Keratinocyte (primary cell): ENCODE measurements around the gene FAM186B.

ENCODE experiments used
- EZH2 ChIP-seq: IDR thresholded peaks from one replicate; pipeline ENCODE4 v1.6.1; 2012; ENCODE audit warnings: inconsistent platforms, mild to moderate bottlenecking, low read length, moderate library complexity
- TF ChIP-seq, protein P1 (sequence below), 3 experiments: IDR thresholded peaks in 1 of 3; conservative IDR thresholded peaks in 1 of 3; optimal IDR thresholded peaks in 1 of 3; 2 replicates in 2 of 3; 3 replicates in 1 of 3; pipeline versions ENCODE3 to v1.5.1; 2011; ENCODE audit warnings: low read length in 3 of 3, mild to moderate bottlenecking in 3 of 3, moderate library complexity in 2 of 3, control low read depth in 1 of 3, inconsistent platforms in 1 of 3; ENCODE audit not compliant: insufficient read depth in 2 of 3; ENCODE audit errors: extremely low read depth in 1 of 3

DNA sequence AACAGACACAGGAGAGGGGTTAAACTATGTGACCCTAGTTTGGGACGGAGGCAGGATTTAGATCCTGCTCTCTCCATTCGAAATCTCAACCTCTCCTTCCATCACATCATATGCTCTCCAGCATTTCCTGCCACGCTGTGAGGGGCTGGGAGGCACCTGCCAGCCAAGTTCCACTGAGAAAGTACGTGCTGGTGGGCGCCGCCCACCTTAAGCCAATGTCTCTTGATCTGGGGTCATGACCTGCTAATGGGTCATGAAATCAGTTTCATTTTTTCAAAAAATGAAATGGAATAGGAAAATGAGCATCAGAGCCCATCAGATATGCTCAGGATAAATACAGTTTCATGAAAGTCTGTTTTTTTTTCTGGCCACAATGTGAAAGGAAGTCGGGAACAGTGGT lies 44.7 kb downstream of the FAM186B start:
- TF ChIP-seq, protein P1, sequence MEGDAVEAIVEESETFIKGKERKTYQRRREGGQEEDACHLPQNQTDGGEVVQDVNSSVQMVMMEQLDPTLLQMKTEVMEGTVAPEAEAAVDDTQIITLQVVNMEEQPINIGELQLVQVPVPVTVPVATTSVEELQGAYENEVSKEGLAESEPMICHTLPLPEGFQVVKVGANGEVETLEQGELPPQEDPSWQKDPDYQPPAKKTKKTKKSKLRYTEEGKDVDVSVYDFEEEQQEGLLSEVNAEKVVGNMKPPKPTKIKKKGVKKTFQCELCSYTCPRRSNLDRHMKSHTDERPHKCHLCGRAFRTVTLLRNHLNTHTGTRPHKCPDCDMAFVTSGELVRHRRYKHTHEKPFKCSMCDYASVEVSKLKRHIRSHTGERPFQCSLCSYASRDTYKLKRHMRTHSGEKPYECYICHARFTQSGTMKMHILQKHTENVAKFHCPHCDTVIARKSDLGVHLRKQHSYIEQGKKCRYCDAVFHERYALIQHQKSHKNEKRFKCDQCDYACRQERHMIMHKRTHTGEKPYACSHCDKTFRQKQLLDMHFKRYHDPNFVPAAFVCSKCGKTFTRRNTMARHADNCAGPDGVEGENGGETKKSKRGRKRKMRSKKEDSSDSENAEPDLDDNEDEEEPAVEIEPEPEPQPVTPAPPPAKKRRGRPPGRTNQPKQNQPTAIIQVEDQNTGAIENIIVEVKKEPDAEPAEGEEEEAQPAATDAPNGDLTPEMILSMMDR (optimal IDR thresholded peaks at IDR 0.05 in 1 of 3, IDR thresholded peaks at IDR 0.05 in 1 of 3, conservative IDR thresholded peaks at IDR 0.05 in 1 of 3; ENCODE audit: extremely low read depth in 1 of 3, insufficient read depth in 2 of 3, low read length in 3 of 3), result no peak
- TF ChIP-seq EZH2, result no peak
